ENCODE results near the gene GPT2.

Gene GPT2

DNA sequence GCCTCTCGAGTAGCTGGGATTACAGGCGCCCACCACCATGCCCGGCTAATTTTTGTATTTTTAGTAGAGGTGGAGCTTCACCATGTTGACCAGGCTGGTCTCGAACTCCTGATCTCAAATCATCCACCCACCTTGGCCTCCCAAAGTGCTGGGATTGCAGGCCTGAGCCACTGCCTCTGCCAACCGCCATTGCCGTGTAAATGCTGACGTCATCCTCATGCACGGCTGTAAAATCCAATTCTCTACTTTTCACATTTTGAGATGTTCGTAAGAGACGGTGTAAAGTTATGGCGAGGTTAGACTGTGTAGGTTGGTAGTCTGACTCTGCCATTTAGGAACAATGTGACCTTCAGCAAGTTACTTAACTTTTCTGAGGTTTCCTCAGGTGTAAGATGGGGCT, 91.0 kb downstream of the GPT2 start:
- H3F3A ChIP-seq (ENCODE audit: control insufficient read depth, insufficient read depth) = peaks cover 5% of the 10 kb centered on the region; the same call in 1 of the 2 replicates
- peaks cover 16% of the 10 kb centered on the region for H4K20me1 ChIP-seq (ENCODE audit: control insufficient read depth, insufficient read depth, low read depth, low read length)
- no peaks in the 10 kb centered on the region for H3K27me3 ChIP-seq (ENCODE audit: control insufficient read depth, low read length)
- H3K79me2 ChIP-seq (ENCODE audit: control insufficient read depth, low read length) = peaks cover 46% of the 10 kb centered on the region
- H3K9me3 ChIP-seq (ENCODE audit: control insufficient read depth, insufficient read depth, low read length) = no peaks in the 10 kb centered on the region
- no peak for TF ChIP-seq EZH2phosphoT487 (IDR thresholded peaks at IDR 0.05; ENCODE audit: borderline replicate concordance, low read length)
- TF ChIP-seq, protein P1, sequence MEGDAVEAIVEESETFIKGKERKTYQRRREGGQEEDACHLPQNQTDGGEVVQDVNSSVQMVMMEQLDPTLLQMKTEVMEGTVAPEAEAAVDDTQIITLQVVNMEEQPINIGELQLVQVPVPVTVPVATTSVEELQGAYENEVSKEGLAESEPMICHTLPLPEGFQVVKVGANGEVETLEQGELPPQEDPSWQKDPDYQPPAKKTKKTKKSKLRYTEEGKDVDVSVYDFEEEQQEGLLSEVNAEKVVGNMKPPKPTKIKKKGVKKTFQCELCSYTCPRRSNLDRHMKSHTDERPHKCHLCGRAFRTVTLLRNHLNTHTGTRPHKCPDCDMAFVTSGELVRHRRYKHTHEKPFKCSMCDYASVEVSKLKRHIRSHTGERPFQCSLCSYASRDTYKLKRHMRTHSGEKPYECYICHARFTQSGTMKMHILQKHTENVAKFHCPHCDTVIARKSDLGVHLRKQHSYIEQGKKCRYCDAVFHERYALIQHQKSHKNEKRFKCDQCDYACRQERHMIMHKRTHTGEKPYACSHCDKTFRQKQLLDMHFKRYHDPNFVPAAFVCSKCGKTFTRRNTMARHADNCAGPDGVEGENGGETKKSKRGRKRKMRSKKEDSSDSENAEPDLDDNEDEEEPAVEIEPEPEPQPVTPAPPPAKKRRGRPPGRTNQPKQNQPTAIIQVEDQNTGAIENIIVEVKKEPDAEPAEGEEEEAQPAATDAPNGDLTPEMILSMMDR (IDR thresholded peaks at IDR 0.05; ENCODE audit: low read depth, low read length, poor library complexity, severe bottlenecking) = no peak
- H3K36me3 ChIP-seq (ENCODE audit: control insufficient read depth, low read length) = peaks cover 29% of the 10 kb centered on the region
- no peak overlapping the region for H3K4me2 ChIP-seq (ENCODE audit: low read length)
- peaks cover 34% of the 10 kb centered on the region for H3K4me1 ChIP-seq (ENCODE audit: control insufficient read depth, low read length)
- no peak overlapping the region for H3K27ac ChIP-seq (ENCODE audit: low read depth, low read length)
- no peaks in the 10 kb centered on the region for H3K9me2 ChIP-seq (replicated peaks; ENCODE audit: control insufficient read depth, low read length)
- H3K4me3 ChIP-seq (ENCODE audit: low read length) = no peak overlapping the region

DNA sequence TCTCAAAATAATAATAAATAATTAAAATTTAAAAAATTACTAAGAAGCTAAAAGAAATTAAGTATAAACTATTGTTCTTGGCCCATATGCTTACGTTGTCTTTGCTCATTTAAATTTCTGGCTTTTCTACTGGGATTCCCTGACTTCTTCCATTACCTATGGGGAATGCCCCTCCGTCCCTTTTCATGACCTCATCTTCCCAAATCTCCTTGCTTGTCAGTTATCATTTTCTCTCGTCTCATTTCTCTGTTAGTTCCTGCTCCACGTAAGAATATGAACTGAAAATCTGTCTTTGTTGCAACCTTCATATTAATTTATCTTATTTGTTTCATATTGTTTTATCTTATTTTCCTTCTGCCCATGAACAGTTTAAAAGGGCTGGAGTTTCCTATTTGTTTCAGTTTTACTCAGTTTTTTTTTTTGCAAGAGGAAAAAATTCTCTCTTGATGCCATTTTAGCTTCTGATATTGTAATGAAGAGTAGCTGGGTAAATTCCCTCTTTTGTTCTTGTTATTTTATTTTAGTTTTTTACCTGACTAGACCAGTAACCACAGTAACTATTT, 91.8 kb downstream of the GPT2 start:
- Histone ChIP-seq H3K4me1 (ENCODE audit: control insufficient read depth, low read length) (peaks cover 30% of the 10 kb centered on the region), H3F3A (ENCODE audit: control insufficient read depth, insufficient read depth) (peaks cover 5% of the 10 kb centered on the region; the same call in 1 of the 2 replicates), H4K20me1 (ENCODE audit: control insufficient read depth, insufficient read depth, low read depth, low read length) (peaks cover 15% of the 10 kb centered on the region), H3K4me3 (ENCODE audit: low read length) (no peak overlapping the region), H3K36me3 (ENCODE audit: control insufficient read depth, low read length) (peaks cover 23% of the 10 kb centered on the region), H3K9me3 (ENCODE audit: control insufficient read depth, insufficient read depth, low read length) (no peaks in the 10 kb centered on the region), H3K27ac (ENCODE audit: low read depth, low read length) (no peak overlapping the region), H3K27me3 (ENCODE audit: control insufficient read depth, low read length) (no peaks in the 10 kb centered on the region), H3K4me2 (ENCODE audit: low read length) (no peak overlapping the region; the same call in 1 of the 2 replicates), H3K9me2 (replicated peaks; ENCODE audit: control insufficient read depth, low read length) (no peaks in the 10 kb centered on the region), H3K79me2 (ENCODE audit: control insufficient read depth, low read length) (peaks cover 39% of the 10 kb centered on the region)
- TF ChIP-seq EZH2phosphoT487 (IDR thresholded peaks at IDR 0.05; ENCODE audit: borderline replicate concordance, low read length) = no peak
- TF ChIP-seq, protein P1 (IDR thresholded peaks at IDR 0.05; ENCODE audit: low read depth, low read length, poor library complexity, severe bottlenecking) = no peak

DNA sequence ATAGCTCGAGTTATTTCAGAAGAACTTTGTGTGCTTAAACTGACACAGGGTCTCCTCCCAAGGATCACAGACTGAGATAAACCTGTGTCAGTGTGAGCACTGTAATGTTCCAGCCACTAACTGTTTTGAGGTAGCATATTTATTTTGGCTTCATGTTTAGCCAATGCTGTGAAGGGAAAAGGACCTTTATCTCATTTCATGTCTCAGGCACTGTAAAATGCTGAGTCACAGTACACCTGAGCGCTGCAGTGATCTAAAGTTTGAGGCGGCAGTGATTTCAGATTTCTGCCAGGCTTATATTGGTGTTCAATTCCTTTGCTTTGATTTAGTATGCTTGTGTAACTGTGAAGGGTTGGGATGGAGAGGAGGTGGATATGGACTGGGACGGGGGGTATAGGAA, 92.4 kb downstream of the GPT2 start:
- Histone ChIP-seq H3K27me3 (ENCODE audit: control insufficient read depth, low read length) (no peaks in the 10 kb centered on the region), H3K9me3 (ENCODE audit: control insufficient read depth, insufficient read depth, low read length) (no peaks in the 10 kb centered on the region), H4K20me1 (ENCODE audit: control insufficient read depth, insufficient read depth, low read depth, low read length) (peaks cover 12% of the 10 kb centered on the region), H3K9me2 (replicated peaks; ENCODE audit: control insufficient read depth, low read length) (no peaks in the 10 kb centered on the region), H3K36me3 (ENCODE audit: control insufficient read depth, low read length) (peaks cover 17% of the 10 kb centered on the region), H3F3A (ENCODE audit: control insufficient read depth, insufficient read depth) (peaks cover 5% of the 10 kb centered on the region; the same call in 1 of the 2 replicates), H3K4me1 (ENCODE audit: control insufficient read depth, low read length) (peaks cover 26% of the 10 kb centered on the region), H3K27ac (ENCODE audit: low read depth, low read length) (no peak overlapping the region), H3K79me2 (ENCODE audit: control insufficient read depth, low read length) (peaks cover 33% of the 10 kb centered on the region), H3K4me2 (ENCODE audit: low read length) (no peak overlapping the region; the same call in 1 of the 2 replicates), H3K4me3 (ENCODE audit: low read length) (no peak overlapping the region)
- no peak for TF ChIP-seq EZH2phosphoT487 (IDR thresholded peaks at IDR 0.05; ENCODE audit: borderline replicate concordance, low read length)
- TF ChIP-seq, protein P1 (IDR thresholded peaks at IDR 0.05; ENCODE audit: low read depth, low read length, poor library complexity, severe bottlenecking) = no peak

Measured in DOHH2 (cell line).